Breast epithelium (tissue), 4 donors: ENCODE results near the gene JMY. TPM values are rescaled to one million over a fixed set of nuclear protein-coding genes. Genes with fewer than 3 reads are reported as not detected.

Source experiments
- DNase-seq, 2 donors: peaks; one replicate each; pipeline ENCODE4 v3.0.0-alpha.2; 2019; ENCODE audit warnings: low spot score in 2 of 2
- H3K27ac ChIP-seq, 2 donors: fragments of 200-600 bp; sonication (generic) in 1 of 2; one replicate each; pipeline ENCODE4 v1.5.1; 2016 to 2019; ENCODE audit warnings: mild to moderate bottlenecking in 1 of 2
- H3K27me3 ChIP-seq, 2 donors: fragments of 200-600 bp; sonication (generic) in 1 of 2; one replicate each; pipeline versions ENCODE4 v1.5.1 to v1.6.0; 2017 to 2019; ENCODE audit warnings: control low read depth in 1 of 2, mild to moderate bottlenecking in 1 of 2
- H3K36me3 ChIP-seq: fragments of 200-600 bp; one replicate; pipeline ENCODE4 v1.5.1; 2019
- H3K4me1 ChIP-seq, 2 donors: fragments of 200-600 bp; sonication (generic); one replicate each; pipeline ENCODE4 v1.5.1; 2016 to 2019; ENCODE audit warnings: control low read depth in 1 of 2
- H3K4me3 ChIP-seq, 3 donors: fragments of 200-600 bp; sonication (generic); 1 replicate in 2 of 3; 2 replicates in 1 of 3; pipeline ENCODE4 v1.5.1; 2016 to 2019; ENCODE audit warnings: mild to moderate bottlenecking in 3 of 3, moderate library complexity in 2 of 3
- H3K9me3 ChIP-seq, 2 donors: fragments of 200-600 bp; sonication (generic) in 1 of 2; one replicate each; pipeline ENCODE4 v1.5.1; 2016 to 2019; ENCODE audit warnings: control low read depth in 1 of 2
- POLR2A ChIP-seq: fragments of 450-650 bp; IDR thresholded peaks from one replicate; pipeline ENCODE4 v1.6.1; 2016; ENCODE audit warnings: antibody characterized with exemption, mild to moderate bottlenecking, moderate library complexity
- POLR2AphosphoS5 ChIP-seq, 3 donors: sonication (generic); formaldehyde crosslinking; IDR thresholded peaks; one replicate each; pipeline ENCODE4 v1.6.1; 2017; ENCODE audit warnings: antibody characterized with exemption in 3 of 3
- intact Hi-C: fragments of 100-400 bp; cut with DNase I; formaldehyde crosslinking; loops from one replicate; pipeline ENCODE4 v1.15.1; 2023; ENCODE audit warnings: low total_unique reads
- total RNA-seq, 3 donors: library from RNA; depleted of rRNA; stranded (reverse); fragments of >200 nt; gene quantifications; one replicate each; pipeline ENCODE4 v1.1.0, GENCODE V29; 2016
- TF ChIP-seq, protein P1 (sequence below), 3 donors: fragments of 450-650 bp; IDR thresholded peaks; one replicate each; pipeline ENCODE4 v1.5.1; 2016 to 2017; ENCODE audit warnings: antibody characterized with exemption in 3 of 3, mild to moderate bottlenecking in 3 of 3, moderate library complexity in 3 of 3

The JMY gene
- total RNA-seq, 3 donors from 2014 or later: 15.8 to 29.9 (median 16.1) TPM

DNA sequence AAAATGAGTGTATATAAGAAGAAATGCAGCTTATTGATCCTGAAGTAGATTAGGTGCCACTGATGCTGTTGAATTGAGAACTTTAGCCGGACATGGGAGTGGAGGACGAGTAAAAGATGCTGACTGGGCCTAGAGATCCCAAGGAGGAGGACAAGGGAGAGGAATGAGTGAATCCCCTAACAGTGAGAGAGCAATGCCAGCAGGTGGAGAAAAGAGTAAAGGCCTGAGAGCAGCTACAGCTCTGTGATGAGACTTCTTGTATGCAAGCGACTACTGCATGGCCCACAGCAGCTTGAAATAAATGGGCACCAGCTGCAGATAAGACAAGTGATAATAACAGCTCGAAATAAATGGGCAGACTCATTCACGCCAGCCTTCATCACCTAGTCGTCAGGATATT lies 44.5 kb upstream of the JMY start:
- Histone ChIP-seq H3K27me3 (no peaks in the 10 kb centered on the region), H3K4me3 (no peak overlapping the region), H3K9me3 (no peaks in the 10 kb centered on the region), H3K4me1 (peaks cover 0 to 4% of the 10 kb centered on the region in 2 donors), H3K36me3 (no peaks in the 10 kb centered on the region), H3K27ac (no peak overlapping the region)
- TF ChIP-seq, protein P1, sequence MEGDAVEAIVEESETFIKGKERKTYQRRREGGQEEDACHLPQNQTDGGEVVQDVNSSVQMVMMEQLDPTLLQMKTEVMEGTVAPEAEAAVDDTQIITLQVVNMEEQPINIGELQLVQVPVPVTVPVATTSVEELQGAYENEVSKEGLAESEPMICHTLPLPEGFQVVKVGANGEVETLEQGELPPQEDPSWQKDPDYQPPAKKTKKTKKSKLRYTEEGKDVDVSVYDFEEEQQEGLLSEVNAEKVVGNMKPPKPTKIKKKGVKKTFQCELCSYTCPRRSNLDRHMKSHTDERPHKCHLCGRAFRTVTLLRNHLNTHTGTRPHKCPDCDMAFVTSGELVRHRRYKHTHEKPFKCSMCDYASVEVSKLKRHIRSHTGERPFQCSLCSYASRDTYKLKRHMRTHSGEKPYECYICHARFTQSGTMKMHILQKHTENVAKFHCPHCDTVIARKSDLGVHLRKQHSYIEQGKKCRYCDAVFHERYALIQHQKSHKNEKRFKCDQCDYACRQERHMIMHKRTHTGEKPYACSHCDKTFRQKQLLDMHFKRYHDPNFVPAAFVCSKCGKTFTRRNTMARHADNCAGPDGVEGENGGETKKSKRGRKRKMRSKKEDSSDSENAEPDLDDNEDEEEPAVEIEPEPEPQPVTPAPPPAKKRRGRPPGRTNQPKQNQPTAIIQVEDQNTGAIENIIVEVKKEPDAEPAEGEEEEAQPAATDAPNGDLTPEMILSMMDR (IDR thresholded peaks at IDR 0.05): no peak
- no peak for TF ChIP-seq POLR2AphosphoS5 (IDR thresholded peaks at IDR 0.05)
- TF ChIP-seq POLR2A: no peak
- intact Hi-C loops: no loop called here
- DNase-seq: no peak

DNA sequence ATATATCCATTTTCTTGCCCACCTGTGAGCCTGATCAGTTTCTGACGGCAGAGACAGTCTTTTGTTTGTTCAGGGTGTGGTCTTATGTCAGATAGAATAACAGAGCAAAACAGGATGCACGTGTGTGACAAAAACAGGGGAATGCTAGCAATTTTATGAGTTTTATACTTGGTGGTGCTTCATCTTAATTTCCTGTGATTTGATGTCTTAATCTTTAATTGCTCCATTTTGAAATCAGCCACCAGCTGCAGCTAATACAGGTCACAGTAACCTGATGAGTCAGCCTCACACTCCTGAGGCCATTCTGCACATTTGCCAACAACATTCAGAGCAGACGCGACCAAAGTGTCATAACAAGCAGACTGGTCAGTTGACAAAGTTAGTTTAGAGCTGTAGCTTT lies 42.3 kb upstream of the JMY start:
- H3K4me1 ChIP-seq: peaks cover 0 to 4% of the 10 kb centered on the region in 2 donors
- H3K4me3 ChIP-seq: no peak overlapping the region
- intact Hi-C loops: no loop called here
- no peak for TF ChIP-seq POLR2A
- TF ChIP-seq, protein P1 (IDR thresholded peaks at IDR 0.05): no peak
- peak in 1 of 3 donors; percentile 48 for TF ChIP-seq POLR2AphosphoS5 (IDR thresholded peaks at IDR 0.05)
- DNase-seq: peak; percentile 68 to 73
- H3K27ac ChIP-seq: peak overlapping the region in 1 of 2 donors; percentile 28
- H3K27me3 ChIP-seq: no peaks in the 10 kb centered on the region
- no peaks in the 10 kb centered on the region for H3K9me3 ChIP-seq
- no peaks in the 10 kb centered on the region for H3K36me3 ChIP-seq

DNA sequence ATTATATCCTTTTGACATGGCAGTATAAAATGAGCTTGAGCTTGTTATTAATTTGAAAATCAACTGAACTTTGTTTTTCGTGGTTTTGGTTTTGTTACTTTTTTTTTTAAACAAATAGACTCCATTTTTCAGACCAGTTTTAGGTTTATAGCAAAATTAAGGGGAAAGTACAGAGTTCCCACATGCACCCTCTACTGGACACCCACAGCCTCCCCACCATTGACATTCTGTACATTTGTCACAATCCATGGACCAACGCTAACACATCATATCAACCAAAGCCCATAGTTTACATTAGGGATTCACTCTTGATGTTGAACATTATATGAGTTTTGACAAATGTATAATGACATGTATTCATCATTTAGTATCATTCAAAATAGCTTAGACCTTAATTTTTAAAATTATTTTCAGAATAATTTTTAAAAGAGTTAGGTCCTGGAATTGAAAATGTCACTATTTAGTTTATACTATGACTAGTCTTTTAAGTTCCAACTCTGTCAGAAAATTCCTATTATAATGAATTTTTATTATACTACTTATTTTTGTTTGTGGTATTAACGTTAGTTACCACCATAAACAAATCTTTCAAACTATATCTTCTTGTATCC lies 35.3 kb upstream of the JMY start:
- no peak overlapping the region for H3K4me3 ChIP-seq
- no peaks in the 10 kb centered on the region for H3K36me3 ChIP-seq
- intact Hi-C loops: no loop called here
- H3K9me3 ChIP-seq: no peaks in the 10 kb centered on the region
- no peaks in the 10 kb centered on the region for H3K4me1 ChIP-seq
- H3K27ac ChIP-seq: no peak overlapping the region
- DNase-seq: no peak
- TF ChIP-seq POLR2A: no peak
- TF ChIP-seq POLR2AphosphoS5 (IDR thresholded peaks at IDR 0.05): no peak
- TF ChIP-seq, protein P1 (IDR thresholded peaks at IDR 0.05): no peak
- no peaks in the 10 kb centered on the region for H3K27me3 ChIP-seq

DNA sequence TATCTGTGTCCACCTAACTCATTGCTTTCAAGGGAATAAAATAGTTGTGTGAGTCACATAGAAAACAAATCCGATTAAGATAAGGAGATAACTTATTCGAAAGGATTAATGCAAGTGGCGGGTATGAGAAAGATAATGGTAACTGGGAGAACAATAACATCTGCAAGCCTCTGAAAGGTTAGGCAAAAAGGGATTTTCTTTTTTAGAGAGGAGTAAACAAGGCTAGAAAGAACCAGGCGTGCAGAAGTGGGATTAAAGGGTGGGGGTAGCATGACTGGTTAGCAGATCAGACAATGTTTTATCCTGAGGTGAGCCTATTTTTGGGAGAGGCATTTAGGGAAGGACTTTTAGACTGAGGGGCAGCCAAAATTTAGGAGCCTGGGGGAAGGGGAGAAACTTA lies 34.7 kb upstream of the JMY start:
- H3K36me3 ChIP-seq: no peaks in the 10 kb centered on the region
- no peak for TF ChIP-seq POLR2AphosphoS5 (IDR thresholded peaks at IDR 0.05)
- no peak for TF ChIP-seq POLR2A
- TF ChIP-seq, protein P1 (IDR thresholded peaks at IDR 0.05): no peak
- no peak overlapping the region for H3K27ac ChIP-seq
- no peaks in the 10 kb centered on the region for H3K4me1 ChIP-seq
- no peak for DNase-seq
- intact Hi-C loops: no loop called here
- H3K9me3 ChIP-seq: no peaks in the 10 kb centered on the region
- no peaks in the 10 kb centered on the region for H3K27me3 ChIP-seq
- H3K4me3 ChIP-seq: no peak overlapping the region

DNA sequence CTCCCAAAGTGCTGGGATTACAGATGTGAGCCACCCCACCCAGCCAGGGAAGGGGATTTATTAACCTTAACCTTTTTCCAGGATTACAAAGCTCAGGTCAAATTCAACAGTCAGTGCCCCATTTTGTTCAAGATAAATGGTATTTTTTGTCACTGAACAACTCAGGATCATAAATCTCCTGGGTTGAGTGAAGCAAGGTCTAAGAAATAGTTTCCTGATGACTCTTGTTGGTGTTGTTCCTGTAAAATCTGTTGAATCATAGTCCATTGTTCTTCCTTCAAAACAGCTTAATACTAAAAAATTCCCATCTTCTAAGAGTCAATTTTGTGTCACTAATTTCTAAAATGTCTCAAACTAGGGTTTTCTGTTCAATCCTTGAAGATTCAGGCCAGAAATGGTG lies 33.9 kb upstream of the JMY start:
- TF ChIP-seq, protein P1 (IDR thresholded peaks at IDR 0.05): no peak
- TF ChIP-seq POLR2A (no peak), POLR2AphosphoS5 (IDR thresholded peaks at IDR 0.05) (no peak)
- no peak for DNase-seq
- no peaks in the 10 kb centered on the region for H3K36me3 ChIP-seq
- no peak overlapping the region for H3K27ac ChIP-seq
- no peaks in the 10 kb centered on the region for H3K9me3 ChIP-seq
- intact Hi-C loops: no loop called here
- H3K27me3 ChIP-seq: no peaks in the 10 kb centered on the region
- H3K4me1 ChIP-seq: no peaks in the 10 kb centered on the region
- no peak overlapping the region for H3K4me3 ChIP-seq
